COR-L47 (cell line): ENCODE data around the gene TBX21.

Experiments used
- DNase-seq: peaks from one replicate; lab custom pipeline; 2025; lab: John Stamatoyannopoulos, UW

TBX21 gene

DNA sequence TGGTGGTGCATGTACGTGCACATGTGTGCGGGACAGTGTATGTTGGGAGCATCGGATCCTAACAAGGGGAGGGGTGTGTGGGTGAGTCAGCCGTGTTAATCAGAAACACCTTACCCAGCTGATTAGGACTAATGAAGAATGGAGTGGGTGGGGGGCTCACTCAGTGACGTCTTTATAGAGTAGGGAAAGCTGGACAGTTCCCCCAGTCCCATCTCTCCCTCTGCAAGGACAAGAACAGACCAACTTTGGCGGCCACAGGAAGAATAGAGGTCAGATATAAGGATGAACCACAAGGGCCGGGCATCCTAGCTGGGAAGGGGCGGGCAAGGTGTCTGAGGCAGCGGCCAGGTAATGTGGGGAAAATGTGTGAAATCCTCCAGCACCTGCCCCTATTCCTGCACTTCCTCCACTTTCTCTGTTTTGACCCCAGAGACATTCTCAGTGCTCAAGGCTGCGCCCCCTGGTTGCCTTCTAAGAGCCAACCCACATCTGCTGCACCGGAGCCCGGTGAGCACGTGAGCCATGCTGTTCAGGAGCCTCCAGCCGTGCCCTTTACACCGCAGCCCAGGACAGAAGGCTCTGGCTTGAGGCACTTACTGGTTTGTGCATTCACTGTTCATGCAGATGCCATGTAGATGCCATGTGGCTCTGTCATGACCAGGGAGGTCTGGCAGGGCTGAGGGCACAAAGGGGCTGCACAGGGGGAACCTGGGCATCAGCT lies 18.9 kb upstream of the TBX21 start:
- DNase-seq: no peak

DNA sequence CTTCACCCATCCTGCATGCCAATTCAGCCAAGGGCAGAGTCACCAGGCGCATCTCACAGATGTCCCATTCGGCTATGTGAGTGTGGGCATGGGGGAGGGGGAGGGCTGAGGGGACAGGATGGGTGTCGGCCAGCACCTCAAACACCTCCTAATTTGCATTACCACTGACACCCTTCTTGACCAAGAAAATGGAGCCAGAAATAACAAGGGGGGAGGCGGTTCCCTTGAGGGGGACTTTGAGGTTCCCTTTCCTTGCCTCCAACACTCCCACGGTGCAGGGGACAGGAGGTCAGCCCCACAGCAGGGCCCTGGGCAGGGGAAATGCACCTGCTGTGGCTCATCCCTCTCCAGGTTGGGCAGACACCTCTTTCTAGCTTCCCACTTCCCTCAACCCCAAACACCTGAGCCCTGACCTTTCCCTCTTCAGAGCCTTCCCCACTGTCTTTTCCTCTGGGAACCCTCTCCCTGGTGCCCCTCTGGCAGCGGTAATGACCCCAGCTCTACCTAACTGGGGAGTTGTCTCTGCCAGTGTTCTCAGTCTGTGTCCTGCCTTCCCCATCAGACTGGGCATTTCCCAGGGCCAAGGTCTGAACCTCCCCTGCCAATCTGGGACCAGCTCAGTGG lies 18.2 kb upstream of the TBX21 start:
- DNase-seq: no peak

DNA sequence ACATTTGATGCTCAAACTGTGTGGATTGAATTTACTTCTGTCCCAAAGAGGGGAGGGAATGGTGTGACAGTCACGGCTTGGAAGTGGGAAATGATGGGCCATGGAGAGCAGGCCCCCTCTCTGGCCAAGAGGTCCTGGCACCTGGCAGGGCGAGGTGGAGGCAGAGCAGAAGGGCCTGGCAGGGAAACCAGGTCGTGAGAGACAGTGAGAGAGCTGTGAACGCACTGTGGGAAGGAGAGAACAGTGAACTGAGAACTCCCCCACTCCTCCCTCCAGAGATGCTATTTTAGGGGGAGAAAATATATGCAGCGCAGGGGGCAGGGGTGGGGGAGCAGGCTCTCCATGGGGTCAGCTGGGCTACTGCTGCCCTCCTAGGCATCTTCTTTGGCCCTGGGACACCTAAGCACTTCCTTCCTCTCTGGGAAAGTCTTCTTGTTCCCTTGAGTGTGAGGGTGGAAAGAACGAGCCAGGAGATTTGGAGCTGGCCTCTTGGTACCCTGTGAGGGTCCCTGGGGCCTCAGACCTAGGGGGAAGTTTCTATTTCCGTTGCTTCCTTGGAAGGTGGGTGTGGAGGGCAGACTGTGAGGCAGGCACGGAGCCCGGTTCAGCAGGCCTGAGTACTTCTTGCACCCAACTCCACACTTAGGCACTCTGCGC lies 17.2 kb upstream of the TBX21 start:
- no peak for DNase-seq

DNA sequence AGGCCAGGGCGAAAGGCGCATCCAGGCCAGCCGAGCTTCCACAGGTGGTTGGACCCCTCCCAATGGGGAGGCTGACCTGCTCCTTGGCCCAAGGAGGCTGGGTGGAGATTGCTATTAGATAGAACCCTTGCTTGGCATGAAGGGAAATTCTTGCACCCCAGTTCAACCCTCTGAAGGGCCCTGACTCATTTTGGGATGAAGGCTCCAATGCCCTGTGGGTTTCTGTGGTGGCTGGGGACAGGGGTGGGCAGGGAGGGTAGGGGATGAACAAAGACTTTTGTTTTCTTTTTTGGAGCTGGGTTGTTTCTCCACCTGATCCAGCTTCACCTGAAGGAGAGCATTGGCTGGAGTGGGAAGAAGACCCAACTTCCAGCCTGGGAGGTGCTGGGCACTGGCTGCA lies 16.7 kb upstream of the TBX21 start:
- no peak for DNase-seq

DNA sequence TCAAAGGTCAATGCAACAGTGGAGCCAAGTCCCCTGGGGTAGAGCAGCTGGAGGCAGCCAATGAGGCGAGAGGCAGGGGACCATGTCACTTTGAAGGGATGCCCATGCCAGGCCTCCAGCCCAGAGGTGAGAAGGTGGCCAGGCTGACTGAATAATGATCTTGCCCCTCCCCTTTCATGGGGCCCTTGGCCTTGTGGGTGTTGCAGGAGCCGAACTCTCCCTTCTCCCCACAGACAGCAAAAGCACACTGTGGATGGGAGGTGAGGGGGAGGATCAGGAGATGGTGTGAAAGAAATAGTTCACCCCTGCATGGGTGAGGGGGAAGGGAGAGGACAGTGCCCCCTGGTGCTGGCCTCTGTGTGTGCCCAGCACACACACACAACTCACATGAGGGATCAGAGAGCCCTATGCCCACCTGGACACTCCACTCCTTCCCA lies 15.8 kb upstream of the TBX21 start:
- DNase-seq: no peak

DNA sequence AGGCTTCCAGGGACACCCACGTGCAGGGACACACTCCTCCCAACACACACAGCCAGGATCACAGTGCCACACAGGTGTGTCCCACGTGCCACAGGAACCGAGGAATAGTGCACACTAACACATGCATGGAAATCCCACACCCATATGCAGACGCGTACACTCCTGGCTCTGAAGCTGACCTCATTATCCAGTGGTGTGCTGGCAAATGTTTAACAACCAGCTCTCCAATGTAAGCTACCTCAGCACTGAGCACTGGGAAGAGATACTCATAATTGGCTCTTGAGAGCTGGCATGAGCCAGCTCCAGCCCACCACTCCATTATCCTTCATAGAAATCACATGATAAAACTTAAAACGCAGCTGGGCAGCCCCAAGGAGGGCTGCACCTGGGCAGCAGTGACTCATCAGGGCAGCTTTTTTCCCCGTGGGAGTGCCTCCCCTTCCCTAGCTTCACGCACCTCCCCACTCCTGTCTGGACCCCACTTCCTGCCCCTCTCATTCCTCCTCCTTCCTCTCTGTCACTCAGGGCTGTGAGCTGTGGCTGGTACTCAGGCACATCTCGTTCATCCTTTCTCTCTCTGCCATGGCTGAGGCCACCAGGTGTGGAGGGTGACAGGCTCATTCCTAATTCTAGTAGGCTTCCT lies 14.9 kb upstream of the TBX21 start:
- no peak for DNase-seq

DNA sequence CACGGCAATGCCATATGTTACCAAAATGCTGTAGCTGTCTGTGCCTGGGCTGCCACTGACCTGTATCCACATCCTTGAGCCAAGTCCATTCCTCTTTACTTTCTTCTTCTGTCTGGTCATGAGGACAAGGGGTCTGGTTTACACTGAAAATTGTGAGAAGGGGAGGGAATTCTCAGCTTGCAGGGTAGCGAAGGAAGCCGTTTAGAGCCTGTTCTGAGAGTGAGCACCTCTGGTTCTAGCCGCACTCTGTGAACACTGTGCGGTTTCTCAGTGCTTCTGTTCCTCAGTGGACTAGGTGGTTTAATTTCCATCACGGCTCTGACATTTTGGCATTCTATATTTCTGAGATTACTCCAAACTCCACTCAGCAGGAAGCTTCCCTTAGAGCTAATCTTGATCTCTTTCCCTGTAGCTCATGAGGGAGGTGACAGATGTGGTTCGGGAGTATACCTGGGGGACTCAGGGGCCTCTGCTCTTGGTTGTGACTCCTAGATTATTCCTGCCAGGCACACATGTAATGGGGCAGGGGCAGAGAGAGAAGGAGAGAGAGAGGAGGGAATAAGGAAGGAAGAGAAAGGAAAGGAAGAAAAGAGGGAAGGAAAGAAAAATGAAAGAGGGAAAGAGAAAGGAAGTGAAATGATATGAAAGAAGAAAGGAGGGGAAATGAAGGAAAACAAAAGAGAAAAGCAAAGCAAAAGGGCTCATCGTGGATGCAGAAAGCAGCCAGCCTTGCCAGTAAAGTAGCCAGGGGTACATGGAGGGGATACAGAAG lies 14.2 kb upstream of the TBX21 start:
- no peak for DNase-seq

DNA sequence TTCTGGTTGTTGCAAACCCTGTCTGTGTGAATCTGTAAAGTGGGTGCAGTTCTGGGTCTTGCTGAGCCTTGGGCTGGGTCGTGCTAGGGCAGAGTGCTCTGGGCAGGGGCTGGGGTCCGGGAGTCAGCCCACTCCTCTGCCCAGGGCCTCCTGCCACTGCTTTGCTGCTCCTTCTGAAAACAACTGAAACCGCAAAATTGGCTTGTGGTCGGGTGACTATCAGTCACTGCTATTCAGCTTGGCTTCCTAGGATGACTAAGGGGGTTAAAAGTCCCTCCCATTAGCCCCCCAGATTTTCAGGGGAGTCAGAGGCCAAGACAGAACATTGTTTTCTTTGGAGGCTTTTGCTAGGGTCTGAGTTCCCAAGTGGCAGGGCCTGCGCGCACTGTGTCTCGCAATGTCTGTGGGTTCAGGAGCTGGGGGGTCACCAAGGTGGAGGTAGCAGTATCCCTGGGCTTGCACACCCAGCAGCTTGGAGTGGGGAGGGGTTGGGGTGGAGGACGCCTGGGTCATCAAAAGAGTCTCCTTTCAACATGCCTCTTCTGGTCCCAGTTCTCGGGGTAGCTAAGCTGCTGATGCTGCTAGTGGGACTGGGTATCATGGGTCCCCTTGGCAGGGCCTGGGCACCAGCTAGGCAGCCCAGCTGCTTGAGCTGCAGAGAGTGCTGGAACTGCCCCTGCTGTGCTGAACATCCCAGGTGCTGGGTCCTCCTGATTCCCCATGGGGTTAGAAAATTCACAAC lies 13.5 kb upstream of the TBX21 start:
- DNase-seq: no peak

DNA sequence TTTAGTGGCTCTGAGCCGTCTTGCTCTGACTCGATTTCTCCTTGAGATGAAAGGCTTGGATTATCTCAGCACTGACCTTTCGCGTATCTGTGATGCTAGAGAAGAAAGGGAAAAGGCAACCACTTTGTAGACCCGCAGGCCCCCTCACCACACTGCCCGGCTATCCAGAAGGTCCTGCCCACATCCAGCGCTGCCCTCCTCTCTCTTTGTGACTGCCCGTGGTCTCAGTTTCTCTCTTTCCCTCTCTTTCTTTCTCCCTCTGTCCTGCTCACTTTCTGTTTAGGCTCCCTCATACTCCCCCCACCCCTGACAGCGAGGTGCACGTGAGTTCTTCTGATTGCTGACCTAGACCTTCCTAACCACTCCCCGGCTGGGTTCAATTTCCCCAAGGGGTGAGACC lies 12.8 kb upstream of the TBX21 start:
- no peak for DNase-seq

DNA sequence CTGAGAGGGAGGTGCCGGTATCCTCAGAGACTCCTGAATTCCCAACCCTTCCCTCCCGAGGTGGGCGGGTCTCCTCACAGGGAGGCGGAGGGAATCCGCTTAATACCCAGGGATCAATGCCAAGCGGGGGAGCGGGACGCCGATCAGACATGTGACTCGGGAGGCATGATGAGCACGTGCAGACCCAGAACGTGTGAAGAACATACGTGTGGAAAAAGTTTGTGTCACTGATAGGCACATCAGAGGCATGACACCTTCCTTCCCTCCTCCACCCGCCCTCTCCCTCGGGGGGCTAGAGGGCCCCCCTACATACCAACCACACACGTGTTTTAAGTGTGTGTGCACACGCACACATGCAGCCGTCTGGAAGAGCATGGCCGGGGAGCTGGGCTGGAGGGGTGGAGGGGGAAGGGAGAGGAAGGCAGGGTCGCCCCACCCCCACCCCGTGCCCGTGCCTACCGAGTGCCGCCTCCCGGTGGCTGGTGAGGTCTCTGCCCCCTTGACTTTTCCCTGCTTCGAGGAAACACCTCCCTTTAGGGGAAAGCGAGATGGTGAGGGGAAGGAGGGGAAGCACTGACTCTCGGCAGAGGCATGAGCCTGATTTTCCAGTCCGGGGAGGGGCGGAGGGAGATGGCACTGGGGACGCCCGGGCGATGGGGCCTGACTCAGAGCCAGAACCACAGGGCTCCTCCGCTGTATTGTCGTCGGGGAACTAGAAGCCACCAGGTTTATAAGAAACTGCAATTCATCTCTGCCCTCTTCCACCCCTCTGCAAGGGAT lies 12.1 kb upstream of the TBX21 start:
- no peak for DNase-seq

DNA sequence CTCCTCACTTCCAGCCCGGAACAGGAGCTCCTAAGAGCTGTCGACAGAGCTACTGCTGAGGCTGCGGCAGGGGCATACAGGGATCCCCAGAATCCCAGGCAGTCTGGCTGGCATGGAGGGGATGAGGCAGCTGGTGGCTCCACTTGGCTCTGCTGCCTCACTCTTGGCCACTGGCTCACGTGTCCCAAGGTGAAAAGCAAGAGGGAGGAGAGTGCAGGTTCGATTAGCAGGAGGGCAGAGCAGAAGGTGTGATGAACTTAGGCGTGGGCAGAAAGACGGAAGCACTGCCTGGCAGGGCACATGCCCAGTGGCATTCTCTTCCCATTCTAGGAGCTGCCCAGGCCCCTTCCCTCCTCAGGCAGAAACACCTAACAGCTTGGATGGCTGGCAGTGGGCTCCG lies 11.3 kb upstream of the TBX21 start:
- no peak for DNase-seq

DNA sequence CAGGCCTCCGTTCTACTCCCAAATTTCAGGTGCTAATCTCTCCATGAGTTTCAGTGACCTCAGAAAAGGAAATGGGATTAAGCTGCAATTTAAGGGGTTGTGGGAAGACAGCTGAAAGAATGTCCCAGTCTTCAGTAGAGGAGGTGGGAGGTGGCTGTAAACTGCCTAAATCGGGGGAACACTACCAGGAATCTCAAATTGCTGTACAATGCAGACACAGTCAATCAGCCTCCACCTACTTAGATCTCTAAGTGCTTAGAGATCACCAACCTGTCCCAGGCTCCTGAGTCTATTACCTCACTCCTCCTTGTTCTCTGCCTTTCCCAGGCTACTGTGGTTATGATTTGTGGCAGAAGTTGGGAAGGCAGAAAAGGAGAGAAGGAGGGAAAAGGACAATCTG lies 8.3 kb upstream of the TBX21 start:
- no peak for DNase-seq

DNA sequence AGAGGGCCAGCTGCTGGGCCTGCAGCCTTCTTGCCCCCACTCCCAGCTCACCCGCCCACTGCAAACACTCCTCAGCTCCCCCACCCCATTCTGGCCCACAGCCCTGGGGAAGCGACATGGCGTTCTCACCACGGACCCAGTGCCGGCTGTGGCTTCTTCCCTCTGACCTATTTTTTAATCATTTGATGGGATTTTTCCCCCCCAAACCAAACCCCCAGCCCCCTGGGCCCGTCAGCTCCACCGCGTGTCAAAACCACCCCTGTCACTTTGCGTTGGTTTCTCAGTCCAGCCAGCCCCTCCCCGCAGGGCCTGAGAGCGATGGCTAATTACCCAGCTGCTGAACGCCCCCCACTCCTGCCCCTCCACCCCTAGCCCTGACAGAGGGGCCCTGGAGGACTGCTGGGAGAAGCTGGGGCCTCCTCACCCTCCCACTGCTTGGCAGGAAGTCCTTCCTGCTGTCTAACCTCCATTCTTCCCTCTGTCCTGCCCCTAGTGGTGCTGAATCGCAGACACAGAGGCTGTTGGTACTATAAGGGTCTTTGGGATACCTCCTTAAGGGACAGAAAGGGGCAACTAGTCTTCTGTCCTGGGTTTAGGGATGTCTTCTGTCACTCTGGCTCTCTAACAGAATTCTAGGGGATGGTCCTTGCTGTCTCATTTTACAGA lies 7.5 kb upstream of the TBX21 start:
- no peak for DNase-seq

DNA sequence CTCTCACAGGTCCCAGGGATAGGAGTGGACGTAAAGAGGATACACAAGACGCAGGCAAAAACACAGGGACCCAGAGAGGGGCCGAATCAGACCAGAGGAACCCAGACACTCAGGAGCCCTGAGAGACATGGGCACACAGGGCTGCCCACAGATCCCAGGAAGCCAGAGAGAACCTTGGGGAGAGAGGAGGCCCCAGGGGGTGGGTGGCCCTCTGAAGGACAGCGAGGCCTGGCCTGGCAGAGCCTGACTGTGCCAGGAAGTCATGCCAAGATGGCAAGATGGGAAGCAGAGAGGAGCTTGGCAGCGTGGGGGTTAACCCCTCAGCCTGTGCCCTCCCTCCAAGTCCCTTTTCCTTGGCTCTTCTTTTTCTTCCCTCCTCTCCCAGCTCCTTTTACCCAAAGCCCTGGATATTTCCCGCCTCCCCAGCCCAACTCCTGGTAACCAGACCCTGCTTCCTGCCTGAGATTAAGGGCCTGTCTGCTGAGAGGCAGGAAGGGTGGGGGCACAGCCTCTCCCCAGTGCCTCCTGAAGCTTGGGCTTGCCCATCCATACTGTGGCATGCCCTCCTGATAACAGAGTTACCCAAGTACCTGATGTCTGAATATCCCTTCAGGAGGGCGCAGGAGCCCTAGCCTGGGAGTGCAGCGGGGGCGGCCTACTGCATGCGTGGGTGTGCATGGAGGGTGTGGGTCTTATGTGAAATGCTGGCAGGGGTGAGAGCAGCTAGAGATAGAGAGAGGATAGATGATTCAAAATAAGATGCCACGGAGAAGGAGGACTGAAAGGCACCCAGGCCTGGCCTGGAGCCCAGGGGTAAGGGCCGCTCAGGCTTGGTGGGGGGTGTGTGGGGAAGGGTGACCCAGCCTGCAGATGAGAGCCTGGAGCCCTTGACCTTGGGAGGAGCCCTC lies 6.0 kb upstream of the TBX21 start:
- DNase-seq: no peak

DNA sequence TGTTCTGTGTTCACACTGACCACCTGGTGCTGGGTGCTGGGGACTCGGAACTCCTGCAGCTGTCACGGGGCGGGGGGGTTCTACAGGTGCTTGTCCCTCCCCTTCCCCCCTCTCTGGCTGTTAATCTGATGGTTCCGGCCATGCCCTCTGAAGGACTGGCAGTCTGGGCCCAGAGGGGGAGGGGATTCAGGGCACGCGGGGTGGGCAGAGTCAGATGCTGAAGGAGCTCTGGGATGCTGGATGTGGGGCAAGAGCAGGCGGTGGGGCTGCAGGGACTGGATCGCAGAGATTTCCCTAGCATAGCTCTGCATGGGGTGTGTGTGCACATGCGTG lies 5.4 kb upstream of the TBX21 start:
- no peak for DNase-seq

DNA sequence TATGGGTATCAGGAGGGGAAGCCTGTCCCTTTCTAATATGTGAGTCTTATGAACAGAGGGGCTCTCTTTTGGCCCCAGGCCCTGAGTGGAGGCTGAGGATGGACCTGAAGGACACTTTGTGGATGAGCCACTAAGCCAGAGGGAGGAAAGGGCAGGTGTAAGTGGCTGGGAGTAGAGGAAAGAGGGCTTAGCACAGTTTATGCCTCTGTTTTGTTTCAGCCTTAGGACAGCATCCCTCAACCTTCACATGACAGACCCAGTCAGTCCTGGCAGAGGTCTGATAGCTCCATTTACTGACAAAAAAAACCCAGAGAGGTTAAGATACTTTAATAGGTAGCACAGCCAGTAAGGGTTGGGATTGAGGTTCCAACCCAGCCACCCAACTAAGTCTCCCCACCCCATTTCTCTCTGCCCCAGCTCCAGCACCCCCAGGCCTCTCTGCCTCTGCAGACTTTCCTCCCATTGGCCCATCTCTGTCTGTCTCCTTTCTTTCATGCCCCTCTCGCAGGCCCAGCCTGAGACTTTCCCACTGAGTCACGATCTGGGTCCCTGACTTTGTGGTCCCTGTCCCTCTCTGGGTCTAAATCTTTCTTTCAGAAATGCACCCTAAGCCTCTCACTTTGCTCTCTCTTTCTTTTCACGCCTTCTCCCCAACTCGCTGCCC lies 4.7 kb upstream of the TBX21 start:
- no peak for DNase-seq

DNA sequence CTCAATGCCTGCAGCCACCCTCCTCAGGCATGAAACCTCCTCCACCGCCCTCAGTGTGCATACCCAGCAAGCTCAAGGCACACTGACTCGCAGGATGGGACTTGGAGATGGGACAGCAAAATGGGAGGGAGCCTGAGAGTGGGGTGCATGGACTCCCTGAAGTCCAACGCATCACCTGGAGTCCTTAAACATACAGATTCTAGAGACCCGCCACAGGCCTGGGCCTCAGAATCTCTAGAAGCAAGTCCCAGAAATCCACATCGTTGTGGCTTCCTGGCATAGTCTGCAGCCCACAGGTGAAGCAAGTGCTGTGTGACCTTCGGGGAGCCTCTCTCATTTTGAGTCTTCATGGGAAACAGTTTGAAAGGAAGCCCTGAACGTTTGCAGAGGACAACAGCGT lies 3.6 kb upstream of the TBX21 start:
- no peak for DNase-seq

DNA sequence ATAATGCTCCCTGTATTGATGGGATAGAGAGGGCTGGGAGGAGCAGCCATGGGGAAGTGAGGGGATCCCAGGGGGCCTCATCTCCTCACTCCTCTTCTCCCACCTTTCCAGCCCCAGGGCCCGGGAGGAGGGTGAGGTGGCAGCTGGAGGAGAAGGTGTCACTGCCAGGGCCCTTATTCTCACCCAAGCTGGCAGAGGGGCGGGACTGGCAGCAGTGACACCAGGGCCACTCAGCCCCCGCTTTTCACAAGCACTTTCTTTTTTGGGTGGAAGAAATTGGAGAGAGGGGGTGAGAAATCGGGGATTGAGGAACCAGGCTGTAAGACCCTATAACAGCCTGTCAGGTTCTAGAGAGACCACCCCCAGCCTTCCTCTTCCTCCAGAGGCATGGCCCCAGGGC lies 2.4 kb upstream of the TBX21 start:
- no peak for DNase-seq

DNA sequence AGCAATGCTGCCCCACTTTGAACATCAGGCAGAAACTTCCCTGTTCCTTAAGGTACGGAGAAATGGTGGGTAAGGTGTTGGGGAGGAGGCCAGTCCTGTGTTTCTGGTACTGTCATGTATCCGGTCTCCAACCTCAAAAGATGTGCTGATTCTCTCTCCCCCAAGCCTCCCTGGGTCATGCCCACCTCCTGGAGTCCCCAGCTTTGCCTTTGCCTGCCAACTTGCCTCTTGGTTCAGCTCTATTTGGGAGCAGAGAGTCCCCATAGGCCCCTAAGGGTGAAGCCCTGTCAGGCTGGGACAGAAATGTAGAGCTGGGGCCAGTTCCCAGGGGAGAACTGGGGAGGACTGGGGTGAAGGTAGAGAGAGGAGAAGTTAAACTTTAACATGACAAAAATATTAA lies 1.6 kb upstream of the TBX21 start:
- no peak for DNase-seq
